Suprapubic skin (tissue), 3 donors: Measurements from ENCODE around the gene IKZF5.

Experiments used
- EP300 ChIP-seq: sonication (generic); formaldehyde crosslinking; IDR thresholded peaks from one replicate; pipeline ENCODE4 v1.6.1; 2017; ENCODE audit warnings: antibody characterized with exemption
- POLR2A ChIP-seq, 2 donors: fragments of 450-650 bp; IDR thresholded peaks; one replicate each; pipeline ENCODE4 v1.6.1; 2017; ENCODE audit warnings: antibody characterized with exemption in 2 of 2, mild to moderate bottlenecking in 2 of 2, moderate library complexity in 2 of 2
- TF ChIP-seq, protein P1 (sequence below), 2 donors: fragments of 200-600 bp in 1 of 2; fragments of 450-650 bp in 1 of 2; sonication (generic) in 1 of 2; IDR thresholded peaks; one replicate each; pipeline ENCODE4 v1.5.1; 2016 to 2019; ENCODE audit warnings: antibody characterized with exemption in 2 of 2, mild to moderate bottlenecking in 1 of 2, moderate library complexity in 1 of 2

GRCh38 chr10:123011987-123012386 is 3.4 kb upstream of the IKZF5 start:
- TF ChIP-seq, protein P1, sequence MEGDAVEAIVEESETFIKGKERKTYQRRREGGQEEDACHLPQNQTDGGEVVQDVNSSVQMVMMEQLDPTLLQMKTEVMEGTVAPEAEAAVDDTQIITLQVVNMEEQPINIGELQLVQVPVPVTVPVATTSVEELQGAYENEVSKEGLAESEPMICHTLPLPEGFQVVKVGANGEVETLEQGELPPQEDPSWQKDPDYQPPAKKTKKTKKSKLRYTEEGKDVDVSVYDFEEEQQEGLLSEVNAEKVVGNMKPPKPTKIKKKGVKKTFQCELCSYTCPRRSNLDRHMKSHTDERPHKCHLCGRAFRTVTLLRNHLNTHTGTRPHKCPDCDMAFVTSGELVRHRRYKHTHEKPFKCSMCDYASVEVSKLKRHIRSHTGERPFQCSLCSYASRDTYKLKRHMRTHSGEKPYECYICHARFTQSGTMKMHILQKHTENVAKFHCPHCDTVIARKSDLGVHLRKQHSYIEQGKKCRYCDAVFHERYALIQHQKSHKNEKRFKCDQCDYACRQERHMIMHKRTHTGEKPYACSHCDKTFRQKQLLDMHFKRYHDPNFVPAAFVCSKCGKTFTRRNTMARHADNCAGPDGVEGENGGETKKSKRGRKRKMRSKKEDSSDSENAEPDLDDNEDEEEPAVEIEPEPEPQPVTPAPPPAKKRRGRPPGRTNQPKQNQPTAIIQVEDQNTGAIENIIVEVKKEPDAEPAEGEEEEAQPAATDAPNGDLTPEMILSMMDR (IDR thresholded peaks at IDR 0.05) = no peak
- TF ChIP-seq POLR2A (IDR thresholded peaks at IDR 0.05) (no peak), EP300 (no peak)
